ENCODE data around the gene ANGPT4.
"Not testable (repeated sequence)": the region's sequence is repeated elsewhere in the genome, so short reads cannot be mapped to it uniquely, and the experiment has no call there.

ANGPT4 gene

DNA sequence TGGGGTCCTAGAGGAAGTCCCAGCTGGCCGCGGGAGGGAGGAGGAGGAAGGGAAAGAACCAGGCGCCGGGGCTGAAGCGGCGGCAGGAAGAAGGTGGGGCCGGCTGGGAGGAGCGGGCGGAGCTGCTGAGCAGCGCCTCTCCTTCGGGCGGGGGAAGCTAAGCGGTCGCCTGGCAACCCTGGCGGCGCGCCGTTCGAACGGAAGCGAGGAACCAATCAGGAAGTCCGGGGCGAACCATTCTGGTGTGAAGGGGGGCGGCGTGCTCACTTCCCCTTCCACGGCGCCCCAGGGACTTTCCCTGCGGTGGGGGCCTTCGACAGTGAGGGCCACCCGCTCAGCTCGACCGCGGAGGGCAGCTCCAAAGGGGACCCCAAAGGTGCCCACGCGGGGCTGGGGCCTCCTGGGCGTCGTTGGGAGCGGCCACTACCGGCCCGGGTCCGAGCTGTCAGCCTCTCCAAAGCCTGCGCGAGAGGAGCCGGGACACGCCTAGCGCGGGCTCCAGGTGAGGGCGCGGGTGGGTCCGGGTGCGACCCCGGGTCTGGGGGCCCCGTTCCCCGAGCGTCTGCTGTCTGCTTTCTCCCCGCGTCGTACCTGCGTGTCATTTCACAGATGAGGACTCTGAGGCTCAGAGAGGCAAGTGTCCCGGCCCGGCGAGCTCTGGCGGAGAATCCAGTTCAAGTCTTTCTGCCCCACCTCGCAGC, 82.5 kb downstream of the ANGPT4 start, which contains the start of gene FAM110A:
Gene FAM110A, plus strand, starts transcription at position 266 of the 701 bp plus-strand sequence. CDS start 11,090 bp downstream, outside the sequence.
- Histone ChIP-seq H3K27me3 (ENCODE audit: control insufficient read depth, insufficient read depth, low read length) (no peaks in the 10 kb centered on the region), H3K4me1 (ENCODE audit: control insufficient read depth, insufficient read depth, low read length) (peaks cover 7% of the 10 kb centered on the region), H3K9me3 (ENCODE audit: control insufficient read depth, low read length) (no peaks in the 10 kb centered on the region), H3K4me3 (ENCODE audit: low read length) (peak within 1 kb of the TSS; percentile 16), H3K36me3 (ENCODE audit: control insufficient read depth, insufficient read depth, low read length) (no peaks in the 10 kb centered on the region), H3K9ac (ENCODE audit: low read length) (peak within 1 kb of the TSS; percentile 86)

DNA sequence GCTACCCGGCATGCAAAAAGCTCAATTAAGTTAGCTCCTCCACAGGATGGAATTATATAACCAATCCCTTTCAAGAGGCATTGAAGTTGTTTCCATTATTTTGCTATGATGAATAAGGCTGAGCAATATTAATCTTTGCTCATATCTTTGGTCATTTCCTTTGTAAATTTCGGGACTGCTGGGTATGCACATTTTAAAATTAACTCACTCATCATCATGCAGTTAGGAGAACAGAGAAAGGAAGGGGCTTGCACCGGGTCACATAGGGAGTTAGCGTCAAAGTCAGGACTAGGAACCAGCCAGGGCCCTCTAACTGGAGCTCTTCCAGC, 83.0 kb downstream of the ANGPT4 start:
- Histone ChIP-seq H3K9ac (ENCODE audit: low read length) (peak overlapping the region; percentile 45), H3K4me3 (ENCODE audit: low read length) (no peak overlapping the region), H3K27me3 (ENCODE audit: control insufficient read depth, insufficient read depth, low read length) (no peaks in the 10 kb centered on the region), H3K36me3 (ENCODE audit: control insufficient read depth, insufficient read depth, low read length) (no peaks in the 10 kb centered on the region), H3K9me3 (ENCODE audit: control insufficient read depth, low read length) (no peaks in the 10 kb centered on the region), H3K4me1 (ENCODE audit: control insufficient read depth, insufficient read depth, low read length) (peaks cover 7% of the 10 kb centered on the region)

DNA sequence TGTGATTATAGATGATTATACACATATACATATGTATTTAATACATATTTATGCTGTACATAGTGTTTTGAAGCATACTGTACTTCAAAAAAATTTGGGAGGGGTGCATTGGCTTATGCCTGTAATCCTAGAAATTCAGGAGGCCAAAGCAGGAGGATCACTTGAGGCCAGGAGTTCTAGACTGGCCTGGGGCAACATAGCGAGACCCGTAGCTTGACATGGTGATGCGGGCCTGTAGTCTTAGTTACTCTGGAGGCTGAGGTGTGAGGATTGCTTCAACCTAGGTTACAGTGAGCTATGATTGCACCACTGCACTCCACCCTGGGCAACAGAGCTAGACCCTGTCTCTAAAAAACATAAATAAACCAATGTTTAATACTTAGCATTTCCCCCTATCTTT, 84.2 kb downstream of the ANGPT4 start:
- no peaks in the 10 kb centered on the region for H3K36me3 ChIP-seq (ENCODE audit: control insufficient read depth, insufficient read depth, low read length)
- H3K9me3 ChIP-seq (ENCODE audit: control insufficient read depth, low read length): no peaks in the 10 kb centered on the region
- no peak overlapping the region for H3K4me3 ChIP-seq (ENCODE audit: low read length)
- no peaks in the 10 kb centered on the region for H3K27me3 ChIP-seq (ENCODE audit: control insufficient read depth, insufficient read depth, low read length)
- no peak overlapping the region for H3K9ac ChIP-seq (ENCODE audit: low read length)
- H3K4me1 ChIP-seq (ENCODE audit: control insufficient read depth, insufficient read depth, low read length): peaks cover 7% of the 10 kb centered on the region

DNA sequence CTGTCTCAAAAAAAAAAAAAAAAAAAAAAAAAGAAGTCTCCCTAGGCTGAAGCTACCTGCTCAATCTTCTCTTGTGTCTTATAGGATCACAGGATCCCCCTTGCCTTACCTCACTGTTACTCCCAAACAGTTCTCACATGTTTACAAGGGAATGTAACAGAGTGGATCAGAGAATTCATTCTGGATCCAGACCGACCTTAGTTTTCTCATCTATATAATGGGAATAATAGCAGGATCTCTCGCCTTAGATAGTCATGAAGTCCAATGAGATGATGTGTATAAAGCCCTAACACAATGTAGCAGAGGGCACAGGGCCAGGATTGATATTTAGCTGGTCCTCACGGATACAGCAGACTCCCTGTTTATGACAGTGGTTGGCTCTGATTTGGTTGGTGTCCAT, 84.9 kb downstream of the ANGPT4 start:
- Histone ChIP-seq H3K36me3 (ENCODE audit: control insufficient read depth, insufficient read depth, low read length) (no peaks in the 10 kb centered on the region), H3K9ac (ENCODE audit: low read length) (no peak overlapping the region), H3K4me1 (ENCODE audit: control insufficient read depth, insufficient read depth, low read length) (peaks cover 7% of the 10 kb centered on the region), H3K9me3 (ENCODE audit: control insufficient read depth, low read length) (no peaks in the 10 kb centered on the region), H3K27me3 (ENCODE audit: control insufficient read depth, insufficient read depth, low read length) (no peaks in the 10 kb centered on the region), H3K4me3 (ENCODE audit: low read length) (no peak overlapping the region)

DNA sequence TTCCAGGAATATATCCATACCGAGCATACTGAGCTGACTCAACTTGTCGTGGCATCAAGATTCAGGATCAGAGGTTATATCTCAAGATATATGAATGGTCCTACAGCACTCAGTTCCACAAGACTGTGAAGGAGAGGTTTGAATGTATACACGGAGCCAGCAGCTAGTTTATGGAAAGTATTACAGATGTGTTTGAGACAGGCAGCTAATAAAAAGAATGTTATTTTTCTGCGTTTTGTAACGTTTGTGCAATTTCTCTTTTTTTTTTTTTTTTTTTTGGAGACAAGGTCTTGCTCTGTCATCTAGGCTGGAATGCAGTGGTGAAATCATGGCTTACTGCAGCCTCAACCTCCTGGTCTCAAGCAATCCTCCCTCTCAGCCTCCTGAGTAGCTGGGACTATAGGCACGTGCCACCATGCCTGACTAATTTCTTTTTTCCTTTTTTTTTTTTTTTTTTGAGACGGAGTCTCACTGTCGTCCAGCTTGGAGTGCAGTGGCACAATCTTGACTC, 86.1 kb downstream of the ANGPT4 start:
- H3K4me1 ChIP-seq (ENCODE audit: control insufficient read depth, insufficient read depth, low read length): peaks cover 7% of the 10 kb centered on the region
- no peaks in the 10 kb centered on the region for H3K9me3 ChIP-seq (ENCODE audit: control insufficient read depth, low read length)
- H3K9ac ChIP-seq (ENCODE audit: low read length): no peak overlapping the region
- no peak overlapping the region for H3K4me3 ChIP-seq (ENCODE audit: low read length)
- H3K36me3 ChIP-seq (ENCODE audit: control insufficient read depth, insufficient read depth, low read length): no peaks in the 10 kb centered on the region
- H3K27me3 ChIP-seq (ENCODE audit: control insufficient read depth, insufficient read depth, low read length): no peaks in the 10 kb centered on the region

DNA sequence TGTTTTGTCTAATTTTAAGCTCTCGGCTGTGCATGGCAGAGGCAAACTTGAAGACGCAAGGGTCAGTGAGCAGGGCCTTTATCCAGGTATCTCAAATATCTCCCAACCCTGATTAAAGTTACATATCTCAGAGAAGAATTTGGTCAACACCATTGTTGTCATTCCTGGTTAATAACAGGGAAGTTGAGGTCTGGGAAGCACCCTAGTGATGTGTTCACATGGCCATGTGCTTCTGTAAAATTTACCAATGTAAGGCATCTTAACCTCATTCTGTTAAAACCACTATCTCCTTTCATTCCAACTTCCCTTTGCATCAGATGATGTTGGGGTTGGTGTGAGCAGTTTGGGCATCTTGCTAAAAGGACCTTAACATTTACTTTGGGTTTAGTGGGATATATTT, 86.6 kb downstream of the ANGPT4 start:
- Histone ChIP-seq H3K4me3 (ENCODE audit: low read length) (no peak overlapping the region), H3K27me3 (ENCODE audit: control insufficient read depth, insufficient read depth, low read length) (no peaks in the 10 kb centered on the region), H3K36me3 (ENCODE audit: control insufficient read depth, insufficient read depth, low read length) (no peaks in the 10 kb centered on the region), H3K9ac (ENCODE audit: low read length) (no peak overlapping the region), H3K9me3 (ENCODE audit: control insufficient read depth, low read length) (no peaks in the 10 kb centered on the region), H3K4me1 (ENCODE audit: control insufficient read depth, insufficient read depth, low read length) (peaks cover 5% of the 10 kb centered on the region)

DNA sequence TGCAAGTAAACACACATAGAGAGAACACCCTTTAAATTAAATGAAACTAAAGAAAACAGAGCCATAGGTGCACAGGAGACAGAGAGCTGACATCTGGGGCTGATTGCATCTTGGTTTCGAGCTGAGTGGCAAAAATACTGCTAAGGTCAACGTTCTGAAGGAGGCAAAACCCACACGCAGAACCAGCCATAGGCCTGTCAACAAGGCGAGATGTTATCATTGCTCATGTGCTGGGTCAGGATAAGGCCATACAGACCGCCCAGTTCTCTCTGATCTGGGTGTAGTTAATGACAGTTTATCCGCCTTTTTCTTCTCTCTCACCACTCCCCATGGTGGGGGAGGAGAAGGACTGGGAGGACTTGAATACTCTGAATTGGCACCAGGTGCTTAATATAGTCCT, 87.1 kb downstream of the ANGPT4 start:
- H3K4me1 ChIP-seq (ENCODE audit: control insufficient read depth, insufficient read depth, low read length): no peaks in the 10 kb centered on the region
- no peaks in the 10 kb centered on the region for H3K9me3 ChIP-seq (ENCODE audit: control insufficient read depth, low read length)
- no peaks in the 10 kb centered on the region for H3K27me3 ChIP-seq (ENCODE audit: control insufficient read depth, insufficient read depth, low read length)
- no peak overlapping the region for H3K4me3 ChIP-seq (ENCODE audit: low read length)
- no peak overlapping the region for H3K9ac ChIP-seq (ENCODE audit: low read length)
- H3K36me3 ChIP-seq (ENCODE audit: control insufficient read depth, insufficient read depth, low read length): no peaks in the 10 kb centered on the region

DNA sequence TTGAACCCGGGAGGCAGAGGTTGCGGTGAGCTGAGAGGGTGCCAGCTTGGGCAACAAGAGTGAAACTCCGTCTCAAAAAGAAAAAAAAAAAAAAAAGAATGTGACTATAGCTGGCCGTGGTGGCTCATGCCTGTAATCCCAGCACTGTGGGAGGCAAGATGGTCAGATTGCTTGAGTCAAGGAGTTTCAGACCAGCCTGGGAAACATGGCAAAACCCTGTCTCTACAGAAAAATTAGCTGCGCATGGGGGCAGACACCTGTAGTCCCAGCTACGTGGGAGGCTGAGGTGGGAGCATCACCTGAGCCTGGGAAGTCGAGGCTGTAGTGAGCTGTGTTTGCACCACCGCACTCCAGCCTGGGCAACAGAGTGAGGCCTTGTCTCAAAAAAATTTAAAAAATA, 88.2 kb downstream of the ANGPT4 start:
- not testable (repeated sequence) for H3K9me3 ChIP-seq (ENCODE audit: control insufficient read depth, low read length); H3K27me3 ChIP-seq (ENCODE audit: control insufficient read depth, insufficient read depth, low read length); H3K4me3 ChIP-seq (ENCODE audit: low read length); H3K4me1 ChIP-seq (ENCODE audit: control insufficient read depth, insufficient read depth, low read length); H3K9ac ChIP-seq (ENCODE audit: low read length); H3K36me3 ChIP-seq (ENCODE audit: control insufficient read depth, insufficient read depth, low read length)

DNA sequence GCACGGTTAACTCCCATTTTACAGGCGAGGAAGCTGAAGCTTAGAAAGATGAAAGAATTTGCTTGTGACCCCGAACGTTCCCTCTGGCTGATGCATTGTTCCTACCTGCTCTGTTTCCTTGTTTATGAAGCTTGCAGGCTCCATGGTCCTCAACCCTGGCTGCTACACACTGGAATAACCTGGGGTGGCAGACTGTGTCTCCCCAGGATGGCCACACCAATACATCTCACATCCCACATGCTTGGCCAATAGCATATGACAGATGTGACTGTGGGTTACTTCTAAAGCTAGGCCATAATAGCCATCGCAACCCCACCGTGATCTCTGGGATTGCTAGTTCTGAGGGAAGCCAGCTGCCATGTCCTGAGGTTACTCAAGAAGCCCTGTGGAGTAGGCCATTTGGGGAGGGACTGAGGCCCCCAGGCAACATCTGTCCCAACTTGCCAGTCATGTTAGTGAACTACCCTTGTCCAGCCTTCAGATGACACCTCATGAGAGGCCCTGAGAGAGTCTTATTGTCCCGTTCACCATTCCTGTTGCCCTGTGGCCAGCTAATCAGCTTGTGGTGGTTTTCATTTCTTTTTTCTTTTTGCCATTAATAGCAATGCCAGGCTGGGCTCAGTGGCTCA, 89.3 kb downstream of the ANGPT4 start:
- H3K4me1 ChIP-seq (ENCODE audit: control insufficient read depth, insufficient read depth, low read length): peaks cover 7% of the 10 kb centered on the region
- no peak overlapping the region for H3K9ac ChIP-seq (ENCODE audit: low read length)
- H3K36me3 ChIP-seq (ENCODE audit: control insufficient read depth, insufficient read depth, low read length): no peaks in the 10 kb centered on the region
- no peak overlapping the region for H3K4me3 ChIP-seq (ENCODE audit: low read length)
- no peaks in the 10 kb centered on the region for H3K9me3 ChIP-seq (ENCODE audit: control insufficient read depth, low read length)
- no peaks in the 10 kb centered on the region for H3K27me3 ChIP-seq (ENCODE audit: control insufficient read depth, insufficient read depth, low read length)

DNA sequence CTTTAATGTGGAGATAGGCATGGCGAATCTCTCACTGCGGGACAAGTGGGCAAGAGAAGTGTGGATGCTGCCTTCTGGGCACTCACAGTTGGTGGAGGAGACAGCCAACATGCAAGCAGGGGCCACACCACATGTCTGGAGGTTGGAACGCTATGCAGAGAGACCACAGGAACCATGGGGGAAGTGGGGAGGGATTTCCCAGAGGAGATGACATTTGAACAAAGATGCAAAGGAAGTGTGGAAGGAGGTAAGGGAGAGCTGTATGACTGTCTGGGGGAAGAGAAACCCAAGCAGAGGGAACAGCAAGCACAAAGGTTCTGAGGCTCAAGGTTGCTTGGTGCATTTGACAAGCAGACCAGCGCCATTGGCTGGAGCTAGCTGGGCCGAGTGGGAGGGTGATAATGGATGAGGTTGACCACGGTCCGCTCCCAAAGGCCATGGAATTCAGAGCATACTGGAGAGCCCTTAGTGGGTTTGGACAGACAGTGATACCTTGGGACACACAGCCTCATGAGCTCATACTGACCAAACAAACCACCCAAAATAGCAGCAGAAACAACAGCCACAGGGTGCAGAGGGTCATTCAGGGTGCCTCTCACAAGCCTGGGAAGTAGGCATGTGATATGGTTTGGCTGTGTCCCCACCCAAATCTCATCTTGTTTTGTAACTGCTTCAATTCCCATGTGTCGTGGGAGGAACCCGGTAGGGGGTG, 90.3 kb downstream of the ANGPT4 start:
- Histone ChIP-seq H3K27me3 (ENCODE audit: control insufficient read depth, insufficient read depth, low read length) (no peaks in the 10 kb centered on the region), H3K4me3 (ENCODE audit: low read length) (no peak overlapping the region), H3K9ac (ENCODE audit: low read length) (no peak overlapping the region), H3K4me1 (ENCODE audit: control insufficient read depth, insufficient read depth, low read length) (peaks cover 7% of the 10 kb centered on the region), H3K36me3 (ENCODE audit: control insufficient read depth, insufficient read depth, low read length) (no peaks in the 10 kb centered on the region), H3K9me3 (ENCODE audit: control insufficient read depth, low read length) (no peaks in the 10 kb centered on the region)

DNA sequence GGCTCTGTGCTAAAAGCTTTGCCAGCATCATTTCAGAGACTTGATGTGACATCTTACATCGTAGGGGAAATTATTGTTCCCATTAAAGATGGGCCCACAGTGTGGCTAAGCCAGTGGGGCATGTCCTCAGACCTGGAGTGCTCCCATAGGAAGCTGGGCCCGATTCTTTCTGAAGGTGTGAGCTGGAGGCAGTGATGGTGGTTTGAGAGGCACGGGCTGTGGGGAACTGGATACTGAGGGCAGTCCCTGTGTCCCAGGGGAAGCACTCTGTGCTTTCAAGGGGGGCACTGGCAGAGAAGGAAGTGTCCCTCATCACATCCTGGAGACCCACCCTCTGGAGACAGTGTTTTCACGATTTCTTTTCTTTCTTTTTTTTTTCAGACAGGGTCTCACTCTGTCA, 91.2 kb downstream of the ANGPT4 start:
- H3K36me3 ChIP-seq (ENCODE audit: control insufficient read depth, insufficient read depth, low read length): no peaks in the 10 kb centered on the region
- no peaks in the 10 kb centered on the region for H3K27me3 ChIP-seq (ENCODE audit: control insufficient read depth, insufficient read depth, low read length)
- no peaks in the 10 kb centered on the region for H3K9me3 ChIP-seq (ENCODE audit: control insufficient read depth, low read length)
- peaks cover 7% of the 10 kb centered on the region for H3K4me1 ChIP-seq (ENCODE audit: control insufficient read depth, insufficient read depth, low read length)
- H3K4me3 ChIP-seq (ENCODE audit: low read length): no peak overlapping the region
- H3K9ac ChIP-seq (ENCODE audit: low read length): no peak overlapping the region

DNA sequence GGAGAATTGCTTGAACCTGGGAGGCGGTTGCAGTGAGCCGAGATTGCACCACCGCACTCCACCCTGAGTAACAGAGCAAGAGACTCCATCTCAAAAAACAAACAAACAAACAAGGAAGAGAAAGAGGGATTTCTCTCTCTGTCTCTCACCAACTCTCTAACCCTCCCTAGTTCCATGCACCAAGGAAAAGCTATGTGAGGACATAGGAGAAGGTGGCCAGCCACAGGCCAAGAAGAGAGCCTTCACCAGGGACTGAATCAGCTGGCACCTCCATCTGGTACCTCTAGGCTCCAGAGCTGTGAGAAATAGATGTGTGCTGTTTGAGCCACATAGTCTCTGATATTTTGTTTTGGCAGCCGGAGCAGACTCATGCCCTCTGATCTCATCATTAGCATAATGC, 91.6 kb downstream of the ANGPT4 start:
- Histone ChIP-seq H3K4me1 (ENCODE audit: control insufficient read depth, insufficient read depth, low read length) (peaks cover 7% of the 10 kb centered on the region), H3K9ac (ENCODE audit: low read length) (no peak overlapping the region), H3K4me3 (ENCODE audit: low read length) (no peak overlapping the region), H3K36me3 (ENCODE audit: control insufficient read depth, insufficient read depth, low read length) (no peaks in the 10 kb centered on the region), H3K27me3 (ENCODE audit: control insufficient read depth, insufficient read depth, low read length) (no peaks in the 10 kb centered on the region), H3K9me3 (ENCODE audit: control insufficient read depth, low read length) (no peaks in the 10 kb centered on the region)

All from mucosa of stomach (tissue), 1 donor.